ENCODE results near the gene ISM2.

The ISM2 gene

GRCh38 chr14:77473921-77474320, 24.7 kb downstream of the ISM2 start:
- Histone ChIP-seq H3K4me3 (replicated peaks; ENCODE audit: insufficient read depth, low read length) (no peak overlapping the region), H3K27me3 (ENCODE audit: insufficient read depth, poor library complexity, severe bottlenecking) (no peaks in the 10 kb centered on the region), H3K27ac (replicated peaks) (no peak overlapping the region)
- TF ChIP-seq POLR2AphosphoS5 (IDR thresholded peaks at IDR 0.05; ENCODE audit: low read depth), result no peak
- no peak for TF ChIP-seq SPI1 (IDR thresholded peaks at IDR 0.05; ENCODE audit: borderline replicate concordance, low read depth)
- no peak for TF ChIP-seq GABPA (IDR thresholded peaks at IDR 0.05; ENCODE audit: low read depth)
- DNase-seq (ENCODE audit: low read depth in 1 of 2, low spot score in 1 of 2), result no peak

GRCh38 chr14:77470224-77470870, 28.3 kb downstream of the ISM2 start:
- TF ChIP-seq CTCF (IDR thresholded peaks at IDR 0.05; ENCODE audit: insufficient read depth, low read length) (no peak), REST (IDR thresholded peaks at IDR 0.05; ENCODE audit: insufficient replicate concordance, low read depth) (no peak), GABPA (IDR thresholded peaks at IDR 0.05; ENCODE audit: low read depth) (no peak)
- no peak for DNase-seq (ENCODE audit: low read depth in 1 of 2, low spot score in 1 of 2)
- Histone ChIP-seq H3K27ac (replicated peaks) (no peak overlapping the region), H3K4me3 (replicated peaks; ENCODE audit: insufficient read depth, low read length) (no peak overlapping the region), H3K27me3 (ENCODE audit: insufficient read depth, poor library complexity, severe bottlenecking) (no peaks in the 10 kb centered on the region)

GRCh38 chr14:77469539-77469938, 29.1 kb downstream of the ISM2 start:
- no peak for DNase-seq (ENCODE audit: low read depth in 1 of 2, low spot score in 1 of 2)
- no peak overlapping the region for H3K27ac ChIP-seq (replicated peaks)

More at GRCh38 chr14:77469539-77469938, 29.1 kb downstream of the ISM2 start:
- Histone ChIP-seq H3K4me3 (replicated peaks; ENCODE audit: insufficient read depth, low read length) (no peak overlapping the region), H3K27me3 (ENCODE audit: insufficient read depth, poor library complexity, severe bottlenecking) (no peaks in the 10 kb centered on the region)
- TF ChIP-seq SPI1 (IDR thresholded peaks at IDR 0.05; ENCODE audit: borderline replicate concordance, low read depth) (no peak), POLR2AphosphoS5 (IDR thresholded peaks at IDR 0.05; ENCODE audit: low read depth) (no peak), GABPA (IDR thresholded peaks at IDR 0.05; ENCODE audit: low read depth) (no peak), CTCF (IDR thresholded peaks at IDR 0.05; ENCODE audit: insufficient read depth, low read length) (no peak), REST (IDR thresholded peaks at IDR 0.05; ENCODE audit: insufficient replicate concordance, low read depth) (no peak)

All from HL-60 (cell line).